ENCODE data around the gene DHCR7. TPM values are rescaled to one million over a fixed set of nuclear protein-coding genes. Genes with fewer than 3 reads are reported as not detected.

The DHCR7 gene
- total and polyA plus RNA-seq, 4 donors, result 32.3 to 115 (median 72.4) TPM

DNA sequence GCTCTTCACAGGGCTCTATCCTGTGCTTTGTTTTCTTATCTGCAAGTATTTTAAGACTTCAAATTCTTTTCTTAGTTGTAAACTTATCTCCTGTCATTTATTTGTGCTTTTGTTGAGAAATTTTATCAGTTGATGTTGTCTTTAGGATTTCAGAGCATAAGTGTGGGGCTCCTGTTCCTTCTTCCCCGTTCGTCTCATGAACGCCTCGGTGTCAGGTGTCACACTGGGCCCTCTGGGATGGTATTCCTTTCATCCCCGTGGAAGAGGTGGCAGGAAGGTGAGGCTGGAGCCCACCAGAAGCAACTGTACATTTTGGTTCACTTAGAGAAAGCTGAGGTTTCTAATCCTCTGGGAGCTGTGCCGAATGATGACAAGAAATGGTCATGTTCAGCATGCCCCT lies 22.8 kb upstream of the DHCR7 start:
- DNase-seq (ENCODE audit: low read depth in 4 of 6, low spot score in 6 of 6), result no peak
- no peak overlapping the region for H3K4me3 ChIP-seq (ENCODE audit: low read depth, low read length)
- 70% methylated on average over 6 of the region's 6 CpGs for WGBS (ENCODE audit: insufficient coverage)
- no peak overlapping the region for H3K27ac ChIP-seq (ENCODE audit: low read depth, low read length)
- no peaks in the 10 kb centered on the region for H3K27me3 ChIP-seq (ENCODE audit: control insufficient read depth, insufficient read depth, low read length)
- no peaks in the 10 kb centered on the region for H3K4me1 ChIP-seq (ENCODE audit: control insufficient read depth, insufficient read depth, low read length)
- H3K36me3 ChIP-seq (ENCODE audit: control insufficient read depth, insufficient read depth, low read length), result peaks cover 44% of the 10 kb centered on the region
- no peaks in the 10 kb centered on the region for H3K9me3 ChIP-seq (ENCODE audit: control insufficient read depth, insufficient read depth, low read length)

DNA sequence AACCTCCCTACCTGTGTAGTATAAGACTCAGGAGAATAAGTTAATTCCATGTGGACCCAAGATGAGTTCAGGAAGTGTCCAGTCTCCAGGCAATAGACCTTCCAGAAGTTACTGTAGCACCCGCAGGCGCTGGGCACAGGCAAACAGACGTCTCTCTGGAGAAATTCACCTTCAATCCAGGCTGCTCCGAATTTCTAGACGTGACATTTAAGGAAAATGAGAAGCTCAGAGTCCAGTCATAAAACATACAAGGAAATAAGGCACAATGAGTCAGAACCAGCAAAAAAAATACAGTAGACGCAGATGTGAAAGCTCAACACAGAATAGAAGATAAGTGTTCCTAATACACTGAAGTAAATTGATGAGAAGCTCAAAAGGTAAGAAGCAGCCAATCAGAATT lies 19.0 kb upstream of the DHCR7 start:
- Histone ChIP-seq H3K27me3 (ENCODE audit: control insufficient read depth, insufficient read depth, low read length) (no peaks in the 10 kb centered on the region), H3K4me1 (ENCODE audit: control insufficient read depth, insufficient read depth, low read length) (no peaks in the 10 kb centered on the region), H3K9me3 (ENCODE audit: control insufficient read depth, insufficient read depth, low read length) (no peaks in the 10 kb centered on the region), H3K27ac (ENCODE audit: low read depth, low read length) (no peak overlapping the region), H3K36me3 (ENCODE audit: control insufficient read depth, insufficient read depth, low read length) (peaks cover 27% of the 10 kb centered on the region), H3K4me3 (ENCODE audit: low read depth, low read length) (no peak overlapping the region)
- DNase-seq (ENCODE audit: low read depth in 4 of 6, low spot score in 6 of 6), result no peak
- WGBS (ENCODE audit: insufficient coverage), result 100% methylated on average over 5 of the region's 6 CpGs

DNA sequence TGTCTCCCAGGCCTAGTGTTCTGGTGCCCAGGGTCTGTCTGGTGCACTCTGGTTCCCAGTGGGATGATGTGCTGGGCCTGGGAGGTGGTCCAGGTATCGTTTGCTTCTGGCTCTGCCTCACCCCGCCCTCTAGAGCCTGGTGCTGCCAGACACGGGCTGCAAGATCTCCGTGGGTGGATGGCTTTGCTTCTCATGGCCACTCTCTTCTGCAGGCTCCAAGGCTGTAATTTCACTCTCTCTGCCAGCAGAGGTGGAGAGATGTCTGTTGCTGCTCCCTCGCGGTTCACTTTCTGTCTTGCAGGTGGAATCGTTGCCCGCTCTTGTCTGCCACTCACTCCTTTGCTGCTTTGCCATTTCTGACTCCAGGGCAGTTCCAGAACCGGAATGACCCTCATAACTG lies 18.2 kb upstream of the DHCR7 start:
- no peaks in the 10 kb centered on the region for H3K9me3 ChIP-seq (ENCODE audit: control insufficient read depth, insufficient read depth, low read length)
- H3K4me1 ChIP-seq (ENCODE audit: control insufficient read depth, insufficient read depth, low read length), result no peaks in the 10 kb centered on the region
- no peak for DNase-seq (ENCODE audit: low read depth in 4 of 6, low spot score in 6 of 6)
- H3K4me3 ChIP-seq (ENCODE audit: low read depth, low read length), result no peak overlapping the region
- 78% methylated on average over 5 of the region's 9 CpGs for WGBS (ENCODE audit: insufficient coverage)
- no peak overlapping the region for H3K27ac ChIP-seq (ENCODE audit: low read depth, low read length)
- no peaks in the 10 kb centered on the region for H3K27me3 ChIP-seq (ENCODE audit: control insufficient read depth, insufficient read depth, low read length)
- peaks cover 31% of the 10 kb centered on the region for H3K36me3 ChIP-seq (ENCODE audit: control insufficient read depth, insufficient read depth, low read length)

- Histone ChIP-seq H3K36me3 (ENCODE audit: control insufficient read depth, insufficient read depth, low read length) (peaks cover 32% of the 10 kb centered on the region), H3K27me3 (ENCODE audit: control insufficient read depth, insufficient read depth, low read length) (no peaks in the 10 kb centered on the region), H3K4me3 (ENCODE audit: low read depth, low read length) (no peak overlapping the region), H3K9me3 (ENCODE audit: control insufficient read depth, insufficient read depth, low read length) (no peaks in the 10 kb centered on the region), H3K4me1 (ENCODE audit: control insufficient read depth, insufficient read depth, low read length) (no peaks in the 10 kb centered on the region), H3K27ac (ENCODE audit: low read depth, low read length) (no peak overlapping the region)
- no peak for DNase-seq (ENCODE audit: low read depth in 4 of 6, low spot score in 6 of 6)
- WGBS (ENCODE audit: insufficient coverage), result 90% methylated on average over 4 of the region's 4 CpGs
These were observed 16.9 kb upstream of the DHCR7 start for GRCh38 chr11:71465054-71465453.

GRCh38 chr11:71463331-71464211 lies 15.4 kb upstream of the DHCR7 start:
- Histone ChIP-seq H3K9me3 (ENCODE audit: control insufficient read depth, insufficient read depth, low read length) (no peaks in the 10 kb centered on the region), H3K4me1 (ENCODE audit: control insufficient read depth, insufficient read depth, low read length) (peaks cover 8% of the 10 kb centered on the region), H3K27me3 (ENCODE audit: control insufficient read depth, insufficient read depth, low read length) (no peaks in the 10 kb centered on the region), H3K27ac (ENCODE audit: low read depth, low read length) (no peak overlapping the region), H3K4me3 (ENCODE audit: low read depth, low read length) (no peak overlapping the region), H3K36me3 (ENCODE audit: control insufficient read depth, insufficient read depth, low read length) (peaks cover 47% of the 10 kb centered on the region)
- no peak for DNase-seq (ENCODE audit: low read depth in 4 of 6, low spot score in 6 of 6)
- WGBS (ENCODE audit: insufficient coverage), result 95% methylated on average over 34 of the region's 34 CpGs

DNA sequence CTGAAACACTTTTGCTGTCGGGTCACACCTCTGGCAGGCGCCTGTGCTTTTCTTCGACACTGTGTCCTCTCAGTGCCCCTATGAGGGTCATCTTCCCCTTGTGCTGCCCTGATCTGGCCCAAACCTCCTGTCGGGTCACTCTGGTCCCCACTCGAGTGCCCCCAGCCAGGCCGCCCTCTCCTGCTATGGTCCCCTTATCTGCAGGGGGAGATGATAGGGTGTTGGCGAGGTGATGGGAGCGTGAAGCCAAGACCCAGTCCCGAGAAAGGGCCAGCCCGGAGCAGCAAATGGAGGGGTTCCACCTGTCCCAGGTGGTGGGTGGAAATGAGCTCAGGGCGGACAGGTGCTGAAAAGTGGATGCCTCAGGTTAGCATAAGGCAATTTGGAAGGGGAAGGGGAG lies 14.5 kb upstream of the DHCR7 start:
- H3K4me1 ChIP-seq (ENCODE audit: control insufficient read depth, insufficient read depth, low read length), result peaks cover 8% of the 10 kb centered on the region
- no peak overlapping the region for H3K4me3 ChIP-seq (ENCODE audit: low read depth, low read length)
- no peaks in the 10 kb centered on the region for H3K27me3 ChIP-seq (ENCODE audit: control insufficient read depth, insufficient read depth, low read length)
- H3K27ac ChIP-seq (ENCODE audit: low read depth, low read length), result no peak overlapping the region
- WGBS (ENCODE audit: insufficient coverage), result 95% methylated on average over 9 of the region's 11 CpGs
- no peaks in the 10 kb centered on the region for H3K9me3 ChIP-seq (ENCODE audit: control insufficient read depth, insufficient read depth, low read length)
- peaks cover 55% of the 10 kb centered on the region for H3K36me3 ChIP-seq (ENCODE audit: control insufficient read depth, insufficient read depth, low read length)
- DNase-seq (ENCODE audit: low read depth in 4 of 6, low spot score in 6 of 6), result no peak

DNA sequence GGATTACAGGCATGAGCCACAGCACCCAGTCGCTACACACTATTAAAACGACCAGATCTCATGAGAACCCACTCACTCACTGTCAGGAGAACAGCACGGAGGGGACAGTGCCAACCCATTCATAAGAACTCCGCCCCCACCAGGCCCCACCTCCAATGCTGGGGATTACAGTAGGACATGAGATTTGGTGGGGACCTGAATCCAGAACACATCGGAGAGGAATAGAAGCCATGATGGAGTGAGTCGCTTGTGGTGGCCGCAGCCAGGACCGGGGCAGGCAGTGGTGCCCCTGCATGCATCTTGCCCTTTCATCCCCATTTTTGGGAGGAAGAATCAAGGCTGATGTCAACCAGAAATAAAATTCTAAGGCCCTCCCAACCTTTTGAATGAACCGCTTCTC lies 13.5 kb upstream of the DHCR7 start:
- Histone ChIP-seq H3K4me3 (ENCODE audit: low read depth, low read length) (no peak overlapping the region), H3K4me1 (ENCODE audit: control insufficient read depth, insufficient read depth, low read length) (peaks cover 8% of the 10 kb centered on the region), H3K27me3 (ENCODE audit: control insufficient read depth, insufficient read depth, low read length) (no peaks in the 10 kb centered on the region), H3K9me3 (ENCODE audit: control insufficient read depth, insufficient read depth, low read length) (no peaks in the 10 kb centered on the region), H3K36me3 (ENCODE audit: control insufficient read depth, insufficient read depth, low read length) (peaks cover 63% of the 10 kb centered on the region), H3K27ac (ENCODE audit: low read depth, low read length) (no peak overlapping the region)
- WGBS (ENCODE audit: insufficient coverage), result 94% methylated on average over 3 of the region's 9 CpGs
- DNase-seq (ENCODE audit: low read depth in 4 of 6, low spot score in 6 of 6), result no peak

- peaks cover 66% of the 10 kb centered on the region for H3K36me3 ChIP-seq (ENCODE audit: control insufficient read depth, insufficient read depth, low read length)
These were observed 11.7 kb upstream of the DHCR7 start for GRCh38 chr11:71459767-71460320.

GRCh38 chr11:71459076-71459766 lies 11.0 kb upstream of the DHCR7 start:
- Histone ChIP-seq H3K4me3 (ENCODE audit: low read depth, low read length) (no peak overlapping the region), H3K27ac (ENCODE audit: low read depth, low read length) (no peak overlapping the region), H3K36me3 (ENCODE audit: control insufficient read depth, insufficient read depth, low read length) (peaks cover 62% of the 10 kb centered on the region), H3K9me3 (ENCODE audit: control insufficient read depth, insufficient read depth, low read length) (no peaks in the 10 kb centered on the region), H3K27me3 (ENCODE audit: control insufficient read depth, insufficient read depth, low read length) (no peaks in the 10 kb centered on the region), H3K4me1 (ENCODE audit: control insufficient read depth, insufficient read depth, low read length) (peaks cover 13% of the 10 kb centered on the region)
- 60% methylated on average over 23 of the region's 23 CpGs for WGBS (ENCODE audit: insufficient coverage)
- DNase-seq (ENCODE audit: low read depth in 4 of 6, low spot score in 6 of 6), result no peak

More at GRCh38 chr11:71459767-71460320, 11.7 kb upstream of the DHCR7 start:
- DNase-seq (ENCODE audit: low read depth in 4 of 6, low spot score in 6 of 6), result no peak
- Histone ChIP-seq H3K4me1 (ENCODE audit: control insufficient read depth, insufficient read depth, low read length) (peaks cover 8% of the 10 kb centered on the region), H3K27me3 (ENCODE audit: control insufficient read depth, insufficient read depth, low read length) (no peaks in the 10 kb centered on the region), H3K9me3 (ENCODE audit: control insufficient read depth, insufficient read depth, low read length) (no peaks in the 10 kb centered on the region), H3K27ac (ENCODE audit: low read depth, low read length) (no peak overlapping the region), H3K4me3 (ENCODE audit: low read depth, low read length) (no peak overlapping the region)
- 43% methylated on average over 9 of the region's 11 CpGs for WGBS (ENCODE audit: insufficient coverage)

Data from spinal cord (tissue), 10 donors.